ENCODE results near the gene DNAH6.
"Not testable (repeated sequence)": the region's sequence is repeated elsewhere in the genome, so short reads cannot be mapped to it uniquely, and the experiment has no call there.

DNAH6 gene

DNA sequence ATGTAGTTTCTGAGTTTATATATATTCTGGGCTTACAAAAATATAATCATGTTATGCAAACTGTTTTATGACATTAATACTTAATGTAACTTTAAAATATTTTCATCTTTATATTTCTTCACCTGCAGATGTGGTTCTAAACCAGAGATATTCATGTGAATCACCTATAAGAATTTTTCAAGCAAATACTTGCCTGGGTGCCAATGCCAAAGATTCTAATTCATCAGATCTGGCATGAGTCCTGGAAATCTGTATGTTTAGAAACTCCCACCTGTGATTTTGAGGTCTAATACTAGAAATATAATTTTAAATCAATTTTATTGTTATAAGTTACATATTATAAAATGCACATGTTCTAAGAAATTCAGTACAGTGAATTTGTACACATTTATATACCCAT lies 19.9 kb upstream of the DNAH6 start:
- Histone ChIP-seq H3K36me3 (no peaks in the 10 kb centered on the region), H3K4me1 (peaks cover 0 to 16% (median 0%) of the 10 kb centered on the region in 10 experiments; a peak in 6 of 20 replicates), H3K9ac (no peak overlapping the region), H3K4me2 (no peak overlapping the region), H3K27me3 (no peaks in the 10 kb centered on the region), H4K20me1 (no peaks in the 10 kb centered on the region), H3K27ac (no peak overlapping the region), H3K9me3 (replicated peaks in 1 of 11) (no peaks in the 10 kb centered on the region), H3K4me3 (no peak overlapping the region)
- no peak for TF ChIP-seq Cebpa-rat (IDR thresholded peaks at IDR 0.05)

DNA sequence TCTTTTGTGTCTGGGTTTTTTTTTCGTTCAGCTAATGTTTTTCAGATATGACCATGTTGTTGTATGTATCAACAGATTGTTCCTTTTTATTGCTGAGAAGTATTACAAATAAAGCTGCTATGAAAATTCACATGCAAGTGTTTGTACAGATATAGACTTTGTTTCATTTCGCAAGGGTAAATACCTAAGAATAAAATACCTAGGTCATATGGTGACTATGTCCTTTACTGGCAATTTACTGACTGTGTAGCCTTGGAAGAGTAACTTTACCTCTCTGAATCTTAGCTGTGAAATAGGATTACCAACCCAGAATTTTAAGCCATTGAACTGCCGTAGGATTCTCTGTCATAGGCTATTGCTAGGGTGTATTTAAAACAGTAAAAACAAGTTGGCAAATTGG lies 19.0 kb upstream of the DNAH6 start:
- no peak overlapping the region for H3K4me3 ChIP-seq

DNA sequence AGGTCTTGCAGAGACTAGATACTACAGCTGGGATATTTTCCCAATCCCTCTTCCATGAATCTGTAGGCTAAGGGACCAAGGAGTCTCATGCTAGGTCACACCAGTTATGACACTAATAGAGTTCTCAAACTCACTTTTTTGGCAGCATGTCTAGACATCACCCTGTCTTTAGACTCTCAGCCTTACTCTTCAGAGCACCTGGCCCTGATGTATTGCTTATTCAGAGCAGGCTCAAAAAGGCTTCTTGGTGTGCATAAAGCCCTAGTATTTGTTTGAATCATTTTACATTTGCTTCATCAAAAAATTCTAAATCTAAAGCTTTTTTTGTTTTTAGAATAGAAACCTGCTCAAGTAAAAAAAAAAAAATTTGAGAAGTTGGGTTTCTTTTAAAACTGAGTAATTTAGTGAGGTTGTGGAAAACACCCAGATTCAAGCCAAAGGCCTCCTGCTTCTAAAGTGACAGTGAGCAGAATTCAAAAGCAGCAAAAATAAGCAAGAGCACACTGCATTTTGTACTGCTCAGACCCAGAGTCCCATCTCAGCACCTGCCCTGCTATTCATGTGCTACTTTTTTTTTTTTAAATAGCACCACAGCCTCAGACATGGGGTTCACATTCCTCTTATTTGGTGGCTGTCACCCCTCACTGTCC lies 18.0 kb upstream of the DNAH6 start:
- no peak overlapping the region for H3K9ac ChIP-seq
- no peaks in the 10 kb centered on the region for H3K36me3 ChIP-seq
- peaks cover 0 to 16% (median 0%) of the 10 kb centered on the region in 10 experiments; a peak in 6 of 20 replicates for H3K4me1 ChIP-seq
- peaks cover 0 to under 1% (median 0%) of the 10 kb centered on the region in 11 experiments; a peak in 1 of 22 replicates for H3K9me3 ChIP-seq (replicated peaks in 1 of 11)
- no peaks in the 10 kb centered on the region for H3K27me3 ChIP-seq
- no peak overlapping the region for H3K4me2 ChIP-seq
- H3K4me3 ChIP-seq, result no peak overlapping the region
- H4K20me1 ChIP-seq, result no peaks in the 10 kb centered on the region
- no peak for TF ChIP-seq Cebpa-rat (IDR thresholded peaks at IDR 0.05)
- H3K27ac ChIP-seq, result no peak overlapping the region

More for the DNA sequence above, 19.0 kb upstream of the DNAH6 start:
- Histone ChIP-seq H3K36me3 (no peaks in the 10 kb centered on the region), H3K27ac (no peak overlapping the region), H4K20me1 (no peaks in the 10 kb centered on the region), H3K9ac (no peak overlapping the region), H3K4me2 (no peak overlapping the region), H3K9me3 (replicated peaks in 1 of 11) (no peaks in the 10 kb centered on the region), H3K27me3 (no peaks in the 10 kb centered on the region), H3K4me1 (peaks cover 0 to 16% (median 0%) of the 10 kb centered on the region in 10 experiments; a peak in 6 of 20 replicates)
- no peak for TF ChIP-seq Cebpa-rat (IDR thresholded peaks at IDR 0.05)

DNA sequence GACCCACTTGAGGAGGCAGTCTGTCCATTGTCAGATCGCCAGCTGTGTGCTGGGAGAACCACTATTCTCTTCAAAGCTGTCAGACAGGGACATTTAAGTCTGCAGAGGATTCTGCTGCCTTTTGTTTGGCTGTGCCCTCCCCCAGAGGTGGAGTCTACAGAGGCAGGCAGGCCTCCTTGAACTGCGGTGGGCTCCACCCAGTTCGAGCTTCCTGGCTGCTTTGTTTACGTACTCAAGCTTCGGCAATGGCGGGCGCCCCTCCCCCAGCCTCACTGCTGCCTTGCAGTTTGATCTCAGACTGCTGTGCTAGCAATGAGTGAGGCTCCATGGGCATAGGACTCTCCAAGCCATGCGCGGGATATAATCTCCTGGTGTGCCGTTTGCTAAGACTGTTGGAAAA lies 5.3 kb upstream of the DNAH6 start:
- not testable (repeated sequence) for H3K4me3 ChIP-seq, H3K27me3 ChIP-seq, H3K4me2 ChIP-seq, H4K20me1 ChIP-seq, H3K36me3 ChIP-seq, H3K9ac ChIP-seq, H3K4me1 ChIP-seq, H3K27ac ChIP-seq
- peaks cover 0 to 25% (median 12%) of the 10 kb centered on the region in 11 experiments; a peak in 18 of 22 replicates for H3K9me3 ChIP-seq (replicated peaks in 1 of 11)

DNA sequence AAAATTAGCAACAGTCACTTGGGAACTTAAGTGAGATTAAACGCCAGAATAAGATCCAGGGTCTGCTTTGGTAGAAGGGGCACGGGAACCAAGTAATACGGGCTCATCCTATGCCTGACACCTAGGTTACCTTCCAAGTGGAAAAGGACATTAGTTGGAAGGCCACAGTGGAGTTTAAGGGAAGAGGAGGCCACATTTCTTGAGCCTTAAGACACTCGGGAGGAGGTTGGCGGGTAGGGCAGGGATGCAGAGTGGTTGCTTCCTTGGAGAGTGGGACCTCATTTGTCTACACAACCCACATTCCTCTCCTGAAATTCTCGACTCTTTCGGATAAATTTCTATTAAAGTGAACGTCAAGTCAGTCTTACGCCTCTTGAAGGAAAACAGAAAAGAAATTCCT lies 510 bp upstream of the DNAH6 start:
- H3K27ac ChIP-seq, result peak overlapping the region in 1 of 11 experiments; percentile 30; a peak in 1 of 22 replicates
- H3K9ac ChIP-seq, result no peak overlapping the region
- H3K4me2 ChIP-seq, result peak overlapping the region in 10 of 11 experiments; percentile 12 to 59 (median 30); a peak in 16 of 22 replicates
- H3K36me3 ChIP-seq, result no peaks in the 10 kb centered on the region; a peak in 1 of 22 replicates
- no peaks in the 10 kb centered on the region for H3K27me3 ChIP-seq
- no peak for TF ChIP-seq Cebpa-rat (IDR thresholded peaks at IDR 0.05)
- H3K4me1 ChIP-seq, result peaks cover 0 to 8% (median 3%) of the 10 kb centered on the region in 10 experiments; a peak in 7 of 20 replicates
- H4K20me1 ChIP-seq, result no peaks in the 10 kb centered on the region
- peak overlapping the region in 1 of 10 experiments; percentile 24; a peak in 1 of 20 replicates for H3K4me3 ChIP-seq
- H3K9me3 ChIP-seq (replicated peaks in 1 of 11), result peaks cover 0 to 21% (median 13%) of the 10 kb centered on the region in 11 experiments; a peak in 19 of 22 replicates

DNA sequence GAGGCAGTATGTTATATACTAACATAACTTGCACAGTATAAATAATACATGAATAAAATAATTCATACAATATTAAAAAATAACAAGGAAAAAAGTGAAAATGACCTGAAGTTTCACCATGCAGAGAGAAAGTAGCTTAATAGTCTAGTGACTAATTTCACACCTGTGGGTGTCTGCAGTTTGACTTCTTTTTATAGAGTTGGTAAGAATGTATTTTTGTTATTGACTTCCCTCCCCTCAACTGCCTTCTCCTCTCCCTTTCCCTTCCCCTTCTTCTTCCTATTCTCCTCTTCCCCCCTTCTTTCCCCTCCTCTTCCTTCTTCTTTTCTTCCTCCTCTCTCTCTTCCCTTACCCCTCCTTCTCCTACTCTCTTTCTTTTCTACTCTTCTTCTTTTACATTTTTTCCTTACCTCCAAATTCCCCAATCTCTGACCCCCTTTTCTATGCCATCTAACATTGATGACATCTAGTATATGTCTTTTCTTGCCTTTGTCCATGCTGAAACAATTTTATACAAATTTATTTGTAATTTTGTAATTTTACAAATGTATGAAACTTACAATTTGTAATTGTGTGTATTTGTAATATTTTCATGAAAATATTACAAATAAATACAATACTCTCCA lies 3.1 kb downstream of the DNAH6 start:
- no peak overlapping the region for H3K9ac ChIP-seq
- H3K4me2 ChIP-seq, result no peak overlapping the region; a peak in 1 of 22 replicates
- no peak for TF ChIP-seq Cebpa-rat (IDR thresholded peaks at IDR 0.05)
- no peak overlapping the region for H3K27ac ChIP-seq
- peaks cover 0 to 8% (median 3%) of the 10 kb centered on the region in 10 experiments; a peak in 7 of 20 replicates for H3K4me1 ChIP-seq
- H3K9me3 ChIP-seq (replicated peaks in 1 of 11), result peaks cover 18 to 35% (median 24%) of the 10 kb centered on the region in 11 experiments; a peak in 21 of 22 replicates
- H3K36me3 ChIP-seq, result no peaks in the 10 kb centered on the region; a peak in 1 of 22 replicates
- no peak overlapping the region for H3K4me3 ChIP-seq
- H3K27me3 ChIP-seq, result no peaks in the 10 kb centered on the region
- no peaks in the 10 kb centered on the region for H4K20me1 ChIP-seq

DNA sequence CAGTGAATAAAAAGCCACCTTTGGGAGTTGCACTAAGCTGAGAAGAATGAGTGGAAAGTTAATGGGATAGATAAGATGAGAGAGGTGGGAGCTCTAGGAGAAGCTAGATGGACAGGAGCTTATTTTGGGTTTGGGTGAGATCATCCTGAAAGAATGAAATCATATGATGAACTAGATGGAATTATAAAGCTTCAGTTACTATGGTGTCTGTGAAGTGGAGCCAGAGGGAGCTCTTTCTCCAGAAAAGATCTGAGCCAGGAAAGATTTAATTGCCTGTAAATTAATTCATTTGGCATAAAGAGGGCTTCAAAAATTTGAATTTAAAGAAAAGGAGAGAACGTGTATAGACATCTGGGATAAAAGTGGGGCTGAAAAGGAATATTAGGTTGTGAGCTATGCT lies 10.3 kb downstream of the DNAH6 start:
- H3K4me3 ChIP-seq, result no peak overlapping the region
- TF ChIP-seq Cebpa-rat (IDR thresholded peaks at IDR 0.05), result no peak
- H3K9me3 ChIP-seq (replicated peaks in 1 of 11), result peaks cover 10 to 24% (median 16%) of the 10 kb centered on the region in 11 experiments; a peak in 20 of 22 replicates
- H4K20me1 ChIP-seq, result no peaks in the 10 kb centered on the region
- H3K27me3 ChIP-seq, result no peaks in the 10 kb centered on the region
- no peak overlapping the region for H3K4me2 ChIP-seq
- H3K36me3 ChIP-seq, result no peaks in the 10 kb centered on the region
- H3K4me1 ChIP-seq, result no peaks in the 10 kb centered on the region
- H3K9ac ChIP-seq, result no peak overlapping the region
- H3K27ac ChIP-seq, result no peak overlapping the region

DNA sequence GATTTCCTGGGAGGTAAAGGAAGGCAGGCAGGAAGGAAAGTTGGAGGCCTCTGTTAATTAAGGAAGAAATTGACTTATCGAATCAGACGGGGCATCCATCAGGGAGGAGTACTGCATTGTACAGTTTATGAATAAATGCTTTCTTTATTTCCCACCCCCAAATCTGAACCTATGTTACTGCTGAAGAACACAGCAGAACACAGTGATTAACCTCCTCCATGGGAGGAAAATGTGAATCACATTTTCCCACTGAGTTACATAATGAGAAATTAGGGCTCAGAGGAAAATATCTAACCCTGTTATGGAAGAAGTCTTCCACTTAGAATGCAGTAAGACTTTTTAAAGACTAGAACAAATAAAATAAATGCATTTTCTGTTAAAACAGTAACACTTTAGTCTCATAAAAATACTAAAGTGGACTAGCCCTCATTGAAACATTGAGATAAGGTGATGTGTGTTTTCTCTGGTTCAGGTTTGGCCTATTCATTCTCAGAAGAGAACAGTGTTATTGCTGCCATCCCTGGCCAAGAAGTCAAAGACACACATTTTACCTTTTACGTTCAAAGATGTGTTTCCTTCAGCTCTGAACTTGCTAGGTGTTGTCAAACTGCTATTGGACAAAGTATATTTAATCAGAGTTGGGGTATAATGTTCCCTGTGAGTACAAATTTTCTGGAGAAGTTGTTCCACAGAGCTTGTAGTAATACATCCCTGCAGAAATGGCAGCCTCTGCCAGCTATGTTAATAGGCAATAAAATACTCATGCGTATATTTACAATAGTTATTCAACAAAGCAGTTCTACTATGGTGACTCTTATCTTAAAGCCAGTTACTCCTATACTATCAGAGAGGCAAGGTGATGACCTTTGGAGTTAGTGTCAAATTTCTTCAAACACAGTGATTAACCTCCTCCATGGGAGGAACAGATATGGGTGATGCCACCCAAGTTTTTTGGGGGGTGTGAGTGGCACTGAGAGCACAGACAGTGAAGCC lies 11.1 kb downstream of the DNAH6 start:
- no peaks in the 10 kb centered on the region for H3K4me1 ChIP-seq
- no peak overlapping the region for H3K4me3 ChIP-seq
- H3K9me3 ChIP-seq (replicated peaks in 1 of 11), result peaks cover under 1 to 18% (median 9%) of the 10 kb centered on the region in 11 experiments; a peak in 9 of 22 replicates
- no peaks in the 10 kb centered on the region for H3K36me3 ChIP-seq
- no peak overlapping the region for H3K27ac ChIP-seq
- no peaks in the 10 kb centered on the region for H3K27me3 ChIP-seq
- no peak for TF ChIP-seq Cebpa-rat (IDR thresholded peaks at IDR 0.05)
- no peak overlapping the region for H3K9ac ChIP-seq
- H3K4me2 ChIP-seq, result no peak overlapping the region
- H4K20me1 ChIP-seq, result no peaks in the 10 kb centered on the region

DNA sequence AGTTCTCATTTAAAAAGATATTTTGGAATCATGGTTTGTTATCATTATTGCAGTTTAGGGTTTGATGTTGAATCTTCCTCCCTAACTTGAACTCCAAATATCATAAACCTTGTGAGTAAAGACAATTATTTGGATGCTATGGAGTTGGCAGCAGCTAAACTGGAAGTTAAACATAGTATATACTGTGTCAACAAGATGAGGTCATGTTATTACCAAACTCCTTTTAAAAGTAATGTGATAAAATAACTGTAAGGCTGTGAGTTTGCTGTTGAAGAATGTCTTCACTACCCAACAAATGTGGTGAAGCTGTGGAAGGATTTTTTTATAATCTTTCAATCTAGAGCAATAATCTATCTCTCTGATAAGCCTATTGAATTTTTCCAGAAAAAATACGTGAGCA lies 16.0 kb downstream of the DNAH6 start:
- Histone ChIP-seq H3K27me3 (no peaks in the 10 kb centered on the region), H3K9me3 (replicated peaks in 1 of 11) (no peaks in the 10 kb centered on the region), H3K36me3 (no peaks in the 10 kb centered on the region)

More for the DNA sequence above, 16.0 kb downstream of the DNAH6 start:
- TF ChIP-seq Cebpa-rat (IDR thresholded peaks at IDR 0.05), result no peak
- Histone ChIP-seq H3K27ac (no peak overlapping the region), H3K9ac (no peak overlapping the region), H3K4me2 (no peak overlapping the region), H3K4me3 (no peak overlapping the region), H3K4me1 (no peaks in the 10 kb centered on the region), H4K20me1 (no peaks in the 10 kb centered on the region)

Measured in BLaER1 treated with 17β-estradiol and CSF1 and Interleukin-3, amounts not matched to agents 10 nM and 100 nM (cell line).